Measurements from ENCODE around the gene GBX2. TPM values are rescaled to one million over a fixed set of nuclear protein-coding genes. Genes with fewer than 3 reads are reported as not detected.

GBX2 gene
- total RNA-seq, 3 donors from 2014 or later = not detected

DNA sequence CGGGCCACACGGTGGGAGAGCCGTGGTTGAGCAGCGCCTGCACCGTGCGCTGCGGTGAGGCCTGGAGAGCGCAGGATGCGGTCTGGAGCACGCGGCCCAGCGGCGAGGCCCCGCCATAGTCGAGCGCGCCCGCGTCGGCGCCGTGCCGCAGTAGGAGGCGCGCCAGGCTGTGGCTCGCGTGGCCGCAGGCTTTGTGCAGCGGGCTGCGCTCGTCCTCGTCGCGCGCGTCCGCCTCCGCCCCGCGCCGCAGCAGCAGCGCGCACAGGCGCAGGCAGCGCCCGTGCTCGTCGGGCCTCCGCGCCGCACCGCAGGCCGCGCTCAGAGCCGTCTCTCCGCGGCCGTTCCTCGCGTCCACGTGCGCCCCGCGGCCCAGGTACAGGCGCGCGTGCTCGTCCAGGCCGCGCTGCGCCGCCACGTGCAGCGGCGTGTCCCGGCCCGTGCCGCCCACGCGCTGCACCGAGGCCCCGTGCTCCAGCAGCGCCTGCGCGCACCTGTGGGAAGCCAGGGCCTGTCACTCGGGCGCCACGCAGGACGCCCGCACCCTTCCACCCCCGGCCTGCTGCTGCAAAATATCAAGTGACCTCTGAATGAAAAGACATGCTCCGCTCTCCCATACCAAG, 46.3 kb upstream of the GBX2 start:
- intact Hi-C loops (cut with DNase I; ENCODE audit: low total_unique reads) = no loop called here
- Histone ChIP-seq H3K36me3 (no peaks in the 10 kb centered on the region), H3K27me3 (peaks cover 0 to 46% of the 10 kb centered on the region in 2 donors), H3K27ac (no peak overlapping the region), H3K4me1 (no peaks in the 10 kb centered on the region), H3K9me3 (no peaks in the 10 kb centered on the region), H3K4me3 (no peak overlapping the region)
- TF ChIP-seq POLR2AphosphoS5 (IDR thresholded peaks at IDR 0.05) (no peak), POLR2A (IDR thresholded peaks at IDR 0.05) (no peak), CTCF (IDR thresholded peaks at IDR 0.05) (no peak)
- DNase-seq (ENCODE audit: low spot score in 2 of 2) = no peak

DNA sequence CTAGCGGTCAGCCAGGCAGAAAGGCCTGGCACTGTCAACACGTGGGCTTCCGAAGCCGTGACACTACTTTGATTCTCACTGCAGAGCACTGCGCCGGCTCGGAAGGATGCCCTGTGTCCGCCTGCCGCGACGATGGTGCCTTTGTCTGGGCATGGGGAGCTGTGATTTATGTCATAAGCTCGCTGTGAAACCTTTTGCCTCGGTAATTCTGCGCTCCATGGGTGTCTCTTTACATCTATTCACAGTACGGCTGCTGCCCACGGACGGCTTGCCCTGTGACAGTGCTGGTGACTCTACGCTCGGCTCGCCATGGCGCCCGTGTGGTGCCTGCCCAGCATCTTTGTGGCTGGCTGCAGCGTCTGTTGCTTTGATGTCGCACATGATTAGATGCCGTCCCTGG, 43.1 kb upstream of the GBX2 start:
- H3K27ac ChIP-seq = no peak overlapping the region
- no peak overlapping the region for H3K4me3 ChIP-seq
- peaks cover 0 to 6% of the 10 kb centered on the region in 2 donors for H3K9me3 ChIP-seq
- TF ChIP-seq POLR2A (IDR thresholded peaks at IDR 0.05) (no peak), POLR2AphosphoS5 (IDR thresholded peaks at IDR 0.05) (no peak), CTCF (IDR thresholded peaks at IDR 0.05) (no peak)
- intact Hi-C loops (cut with DNase I; ENCODE audit: low total_unique reads) = no loop called here
- H3K36me3 ChIP-seq = no peaks in the 10 kb centered on the region
- peaks cover 0 to 36% of the 10 kb centered on the region in 2 donors for H3K27me3 ChIP-seq
- H3K4me1 ChIP-seq = no peaks in the 10 kb centered on the region
- no peak for DNase-seq (ENCODE audit: low spot score in 2 of 2)

DNA sequence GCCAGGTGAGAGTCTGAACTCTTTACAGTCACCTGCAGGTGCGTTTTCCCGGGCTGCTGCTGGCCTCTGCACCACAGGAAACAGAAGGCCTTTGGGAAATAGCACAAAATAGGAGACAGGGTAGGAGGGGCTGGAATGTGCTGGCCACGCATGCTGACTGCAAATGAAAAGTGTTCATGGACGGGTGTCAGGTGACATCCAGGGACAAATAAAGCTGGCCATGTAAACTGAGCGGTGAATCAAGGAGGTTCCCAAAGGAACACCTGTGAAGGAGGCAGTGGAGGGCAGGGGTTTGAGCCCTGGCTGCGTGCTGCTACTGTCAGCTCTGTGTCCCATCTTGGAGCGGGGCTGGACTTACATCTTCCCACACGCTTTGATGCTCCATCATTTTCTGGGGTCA, 42.4 kb upstream of the GBX2 start:
- Histone ChIP-seq H3K9me3 (peaks cover 0 to 13% of the 10 kb centered on the region in 2 donors), H3K27me3 (peaks cover 0 to 28% of the 10 kb centered on the region in 2 donors), H3K36me3 (no peaks in the 10 kb centered on the region), H3K4me1 (no peaks in the 10 kb centered on the region), H3K27ac (no peak overlapping the region), H3K4me3 (no peak overlapping the region)
- no peak for TF ChIP-seq POLR2A (IDR thresholded peaks at IDR 0.05)
- TF ChIP-seq POLR2AphosphoS5 (IDR thresholded peaks at IDR 0.05) = no peak
- TF ChIP-seq CTCF (IDR thresholded peaks at IDR 0.05) = no peak
- no peak for DNase-seq (ENCODE audit: low spot score in 2 of 2)
- intact Hi-C loops (cut with DNase I; ENCODE audit: low total_unique reads) = no loop called here

DNA sequence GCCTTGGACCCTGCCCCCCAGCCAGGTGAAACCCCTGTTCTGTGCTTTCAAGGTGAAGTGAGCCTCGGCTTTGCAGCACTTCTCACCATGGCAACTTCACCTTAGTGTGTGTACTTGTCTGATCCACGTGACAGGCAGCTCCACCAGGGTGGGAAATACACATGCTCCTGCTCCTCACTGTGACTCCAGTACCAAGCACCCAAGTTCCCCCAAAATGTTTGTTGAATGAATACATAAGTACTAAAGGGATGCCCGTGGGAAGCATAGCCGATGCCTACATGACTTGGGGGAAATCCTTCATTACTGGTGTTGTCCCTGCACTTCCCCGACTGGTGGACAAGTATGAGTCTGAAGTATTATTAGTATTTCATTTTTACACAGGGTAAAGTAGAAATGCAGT, 41.8 kb upstream of the GBX2 start:
- DNase-seq (ENCODE audit: low spot score in 2 of 2) = no peak
- no peak overlapping the region for H3K27ac ChIP-seq
- H3K4me1 ChIP-seq = no peaks in the 10 kb centered on the region
- peaks cover 0 to 23% of the 10 kb centered on the region in 2 donors for H3K27me3 ChIP-seq
- H3K9me3 ChIP-seq = peaks cover 0 to 15% of the 10 kb centered on the region in 2 donors
- no peaks in the 10 kb centered on the region for H3K36me3 ChIP-seq
- intact Hi-C loops (cut with DNase I; ENCODE audit: low total_unique reads) = no loop called here
- TF ChIP-seq POLR2AphosphoS5 (IDR thresholded peaks at IDR 0.05) (no peak), POLR2A (IDR thresholded peaks at IDR 0.05) (no peak), CTCF (IDR thresholded peaks at IDR 0.05) (no peak)
- no peak overlapping the region for H3K4me3 ChIP-seq

DNA sequence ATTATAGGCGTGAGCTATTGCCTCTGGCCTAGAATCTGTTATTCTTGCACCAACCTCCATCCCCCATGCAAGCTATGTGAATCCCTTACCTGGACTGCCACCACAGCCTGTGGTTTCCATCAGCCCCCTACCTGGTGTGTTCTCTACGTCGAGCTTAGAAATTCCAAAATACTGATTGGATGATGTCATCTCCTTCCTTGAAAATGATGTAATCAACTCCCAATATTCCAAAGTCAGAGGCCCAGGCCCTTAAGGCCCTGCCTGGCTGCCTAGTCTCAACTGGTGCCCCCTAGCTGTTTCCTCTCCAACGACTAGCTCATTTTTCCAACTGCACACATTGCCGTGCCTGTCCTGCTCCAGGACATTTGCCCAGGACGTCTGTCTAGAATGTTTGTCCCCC, 41.3 kb upstream of the GBX2 start:
- no peak overlapping the region for H3K27ac ChIP-seq
- peaks cover 0 to 15% of the 10 kb centered on the region in 2 donors for H3K9me3 ChIP-seq
- no peaks in the 10 kb centered on the region for H3K36me3 ChIP-seq
- TF ChIP-seq POLR2A (IDR thresholded peaks at IDR 0.05) (no peak), CTCF (IDR thresholded peaks at IDR 0.05) (no peak), POLR2AphosphoS5 (IDR thresholded peaks at IDR 0.05) (no peak)
- no peak overlapping the region for H3K4me3 ChIP-seq
- intact Hi-C loops (cut with DNase I; ENCODE audit: low total_unique reads) = no loop called here
- peaks cover 0 to 19% of the 10 kb centered on the region in 2 donors for H3K27me3 ChIP-seq
- no peak for DNase-seq (ENCODE audit: low spot score in 2 of 2)
- no peaks in the 10 kb centered on the region for H3K4me1 ChIP-seq
